Duodenal mucosa (tissue), 2 donors: Measurements from ENCODE around the gene TSNAX.

ENCODE experiments used
- H3K27ac ChIP-seq: one replicate; pipeline ENCODE4 v1.7.0; 2013; ENCODE audit warnings: low read depth, low read length
- H3K27me3 ChIP-seq, 2 donors: one replicate each; pipeline ENCODE4 v1.7.0; 2013; ENCODE audit warnings: low read length in 2 of 2, control low read depth in 1 of 2; ENCODE audit not compliant: insufficient read depth in 2 of 2, control insufficient read depth in 1 of 2
- H3K36me3 ChIP-seq, 2 donors: one replicate each; pipeline ENCODE4 v1.7.0; 2013; ENCODE audit warnings: low read length in 2 of 2, control low read depth in 1 of 2; ENCODE audit not compliant: insufficient read depth in 2 of 2, control insufficient read depth in 1 of 2
- H3K4me1 ChIP-seq, 2 donors: one replicate each; pipeline ENCODE4 v1.7.0; 2013; ENCODE audit warnings: low read length in 2 of 2, control low read depth in 1 of 2; ENCODE audit not compliant: insufficient read depth in 2 of 2, control insufficient read depth in 1 of 2
- H3K4me3 ChIP-seq, 2 donors: one replicate each; pipeline ENCODE4 v1.7.0; 2013; ENCODE audit warnings: low read length in 2 of 2, low read depth in 1 of 2
- H3K9ac ChIP-seq, 2 donors: one replicate each; pipeline ENCODE4 v1.7.0; 2013; ENCODE audit warnings: low read length in 2 of 2, low read depth in 1 of 2
- H3K9me3 ChIP-seq, 2 donors: one replicate each; pipeline ENCODE4 v1.7.0; 2013; ENCODE audit warnings: low read length in 2 of 2, control low read depth in 1 of 2; ENCODE audit not compliant: control insufficient read depth in 1 of 2

The TSNAX gene

GRCh38 chr1:231528172-231529029 is at the start of gene TSNAX:
Gene TSNAX (plus strand): TSS chr1:231528669. CDS start chr1:231528811, 142 bp downstream.
- no peaks in the 10 kb centered on the region for H3K9me3 ChIP-seq
- peaks cover 0 to 3% of the 10 kb centered on the region in 2 donors for H3K36me3 ChIP-seq
- peak within 1 kb of the TSS; percentile 77 to 80 for H3K9ac ChIP-seq
- H3K27me3 ChIP-seq = no peaks in the 10 kb centered on the region
- peaks cover 19 to 20% of the 10 kb centered on the region in 2 donors for H3K4me1 ChIP-seq
- H3K4me3 ChIP-seq = peak within 1 kb of the TSS; percentile 88 to 92
- peak within 1 kb of the TSS; percentile 90 for H3K27ac ChIP-seq

- no peaks in the 10 kb centered on the region for H3K9me3 ChIP-seq
- no peaks in the 10 kb centered on the region for H3K36me3 ChIP-seq
- peaks cover 0 to under 1% of the 10 kb centered on the region in 2 donors for H3K27me3 ChIP-seq
- no peak overlapping the region for H3K27ac ChIP-seq
- H3K9ac ChIP-seq = no peak overlapping the region
- H3K4me1 ChIP-seq = no peaks in the 10 kb centered on the region
- no peak overlapping the region for H3K4me3 ChIP-seq
Observed at GRCh38 chr1:231478811-231479210, 49.7 kb upstream of the TSNAX start.

DNA sequence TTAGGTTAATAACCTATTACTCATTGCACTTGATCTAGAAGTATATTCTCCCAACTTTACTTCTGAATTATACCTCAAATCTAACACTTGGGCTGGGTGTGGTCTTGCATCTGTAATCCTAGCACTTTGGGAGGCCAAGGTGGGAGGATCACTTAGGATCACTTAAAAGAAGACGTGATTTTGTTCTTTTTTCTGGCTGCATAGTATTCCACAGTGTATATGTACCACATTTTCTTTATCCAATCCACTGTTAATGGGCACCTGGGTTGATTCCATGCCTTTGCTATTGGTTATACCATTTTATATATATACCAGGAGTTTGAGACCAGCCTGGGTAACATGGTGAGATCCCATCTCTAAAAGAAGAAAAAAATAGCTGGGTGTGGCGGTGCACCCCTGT is 48.5 kb upstream of the TSNAX start:
- no peaks in the 10 kb centered on the region for H3K27me3 ChIP-seq
- H3K36me3 ChIP-seq = no peaks in the 10 kb centered on the region
- H3K4me1 ChIP-seq = no peaks in the 10 kb centered on the region
- no peaks in the 10 kb centered on the region for H3K9me3 ChIP-seq
- no peak overlapping the region for H3K9ac ChIP-seq
- no peak overlapping the region for H3K27ac ChIP-seq
- no peak overlapping the region for H3K4me3 ChIP-seq

- no peak overlapping the region for H3K9ac ChIP-seq
- H3K4me1 ChIP-seq = no peaks in the 10 kb centered on the region
- no peak overlapping the region for H3K4me3 ChIP-seq
- no peak overlapping the region for H3K27ac ChIP-seq
- no peaks in the 10 kb centered on the region for H3K27me3 ChIP-seq
- no peaks in the 10 kb centered on the region for H3K36me3 ChIP-seq
- no peaks in the 10 kb centered on the region for H3K9me3 ChIP-seq
Observed at GRCh38 chr1:231481289-231481688, 47.2 kb upstream of the TSNAX start.

- H3K4me1 ChIP-seq = no peaks in the 10 kb centered on the region
- H3K27ac ChIP-seq = no peak overlapping the region
- no peaks in the 10 kb centered on the region for H3K9me3 ChIP-seq
- H3K36me3 ChIP-seq = no peaks in the 10 kb centered on the region
- no peaks in the 10 kb centered on the region for H3K27me3 ChIP-seq
- H3K4me3 ChIP-seq = no peak overlapping the region
- no peak overlapping the region for H3K9ac ChIP-seq
Observed at GRCh38 chr1:231485029-231485784, 43.3 kb upstream of the TSNAX start.

- no peaks in the 10 kb centered on the region for H3K27me3 ChIP-seq
- no peak overlapping the region for H3K9ac ChIP-seq
- no peaks in the 10 kb centered on the region for H3K9me3 ChIP-seq
- no peaks in the 10 kb centered on the region for H3K4me1 ChIP-seq
- H3K4me3 ChIP-seq = no peak overlapping the region
- H3K27ac ChIP-seq = no peak overlapping the region
- H3K36me3 ChIP-seq = no peaks in the 10 kb centered on the region
Observed at GRCh38 chr1:231487019-231487418, 41.5 kb upstream of the TSNAX start.

GRCh38 chr1:231487910-231488309 is 40.6 kb upstream of the TSNAX start:
- no peaks in the 10 kb centered on the region for H3K36me3 ChIP-seq
- no peak overlapping the region for H3K9ac ChIP-seq
- no peaks in the 10 kb centered on the region for H3K4me1 ChIP-seq

DNA sequence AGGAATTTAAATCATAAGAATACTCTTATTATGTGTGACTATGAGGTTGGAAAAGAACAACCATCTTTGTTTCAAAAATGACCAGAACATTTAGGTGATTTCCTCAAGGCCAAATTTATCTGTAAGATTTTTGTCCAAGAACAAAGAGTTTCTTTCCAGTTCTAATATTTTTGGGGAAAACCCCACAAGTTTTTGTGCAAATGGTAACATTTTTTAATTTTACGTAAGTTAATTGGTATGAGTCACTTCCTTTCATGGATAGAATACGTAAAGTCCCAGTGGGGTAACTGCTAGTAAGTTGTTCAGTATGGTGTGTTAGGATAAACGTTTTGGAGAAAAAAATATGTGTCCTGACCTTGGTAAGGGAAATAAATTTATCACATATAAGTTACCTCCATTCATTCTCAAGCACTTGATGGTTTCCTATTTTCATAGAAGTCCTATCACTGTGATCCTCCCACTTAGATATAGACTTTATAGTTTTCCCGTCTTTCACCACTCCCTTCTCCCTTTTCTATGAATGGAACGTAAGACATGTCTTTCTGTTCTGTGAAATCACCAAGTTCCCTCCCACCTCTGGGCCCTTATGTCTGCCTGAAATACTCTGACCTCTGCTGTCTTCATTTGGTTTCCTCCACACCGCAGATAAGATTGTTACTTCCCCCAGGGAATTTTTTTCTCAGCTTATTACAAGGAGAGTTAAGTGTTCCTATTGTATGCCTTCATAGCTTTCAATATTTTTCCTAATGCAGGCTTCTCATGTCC is 34.9 kb upstream of the TSNAX start:
- H3K27me3 ChIP-seq = no peaks in the 10 kb centered on the region
- no peak overlapping the region for H3K27ac ChIP-seq
- H3K9me3 ChIP-seq = peaks cover under 1 to 3% of the 10 kb centered on the region in 2 donors

More at GRCh38 chr1:231487910-231488309, 40.6 kb upstream of the TSNAX start:
- Histone ChIP-seq H3K27me3 (no peaks in the 10 kb centered on the region), H3K9me3 (no peaks in the 10 kb centered on the region), H3K4me3 (no peak overlapping the region), H3K27ac (no peak overlapping the region)

GRCh38 chr1:231494439-231495110 is 33.9 kb upstream of the TSNAX start:
- Histone ChIP-seq H3K36me3 (no peaks in the 10 kb centered on the region), H3K4me3 (no peak overlapping the region), H3K27me3 (no peaks in the 10 kb centered on the region), H3K27ac (no peak overlapping the region), H3K4me1 (no peaks in the 10 kb centered on the region), H3K9ac (no peak overlapping the region), H3K9me3 (peaks cover 10 to 12% of the 10 kb centered on the region in 2 donors)

More for the DNA sequence above, 34.9 kb upstream of the TSNAX start:
- Histone ChIP-seq H3K9ac (no peak overlapping the region), H3K4me3 (no peak overlapping the region), H3K36me3 (no peaks in the 10 kb centered on the region), H3K4me1 (no peaks in the 10 kb centered on the region)
